GM10266 (cell line): ENCODE data around the gene WDR38.

Experiments
- DNase-seq: peaks from one replicate; pipeline ENCODE4 v3.0.0; 2012; ENCODE audit errors: extremely low spot score
- TF ChIP-seq, protein P1 (sequence below): IDR thresholded peaks from 2 replicates; pipeline ENCODE4 v1.5.1; 2012; ENCODE audit warnings: mild to moderate bottlenecking, low read depth; ENCODE audit not compliant: control insufficient read depth, insufficient read depth; ENCODE audit errors: missing control alignments

The WDR38 gene

DNA sequence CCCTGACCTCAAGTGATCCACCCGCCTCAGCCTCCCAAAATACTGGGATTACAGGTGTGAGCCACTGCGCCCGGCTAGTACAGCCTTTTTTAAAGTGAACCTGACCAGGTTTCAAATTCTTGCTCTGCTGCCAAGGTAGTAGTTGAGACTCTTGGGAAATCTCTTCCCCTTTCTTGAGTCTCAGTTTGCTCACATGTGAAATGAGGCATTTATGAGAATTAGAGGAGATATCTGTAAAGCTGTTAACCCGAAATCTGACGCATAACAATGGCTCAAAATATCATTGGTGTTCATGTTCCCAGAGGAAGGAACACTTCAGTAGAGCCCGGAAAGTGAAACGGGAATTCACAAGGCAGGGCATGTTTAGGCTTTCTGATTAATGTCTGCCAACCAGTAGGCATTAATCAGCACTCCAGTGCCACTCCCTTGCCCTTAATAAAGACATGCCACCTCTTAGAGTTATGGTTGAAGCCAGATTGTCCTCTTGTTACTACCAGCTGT, 10.2 kb downstream of the WDR38 start:
- DNase-seq: no peak
- TF ChIP-seq, protein P1, sequence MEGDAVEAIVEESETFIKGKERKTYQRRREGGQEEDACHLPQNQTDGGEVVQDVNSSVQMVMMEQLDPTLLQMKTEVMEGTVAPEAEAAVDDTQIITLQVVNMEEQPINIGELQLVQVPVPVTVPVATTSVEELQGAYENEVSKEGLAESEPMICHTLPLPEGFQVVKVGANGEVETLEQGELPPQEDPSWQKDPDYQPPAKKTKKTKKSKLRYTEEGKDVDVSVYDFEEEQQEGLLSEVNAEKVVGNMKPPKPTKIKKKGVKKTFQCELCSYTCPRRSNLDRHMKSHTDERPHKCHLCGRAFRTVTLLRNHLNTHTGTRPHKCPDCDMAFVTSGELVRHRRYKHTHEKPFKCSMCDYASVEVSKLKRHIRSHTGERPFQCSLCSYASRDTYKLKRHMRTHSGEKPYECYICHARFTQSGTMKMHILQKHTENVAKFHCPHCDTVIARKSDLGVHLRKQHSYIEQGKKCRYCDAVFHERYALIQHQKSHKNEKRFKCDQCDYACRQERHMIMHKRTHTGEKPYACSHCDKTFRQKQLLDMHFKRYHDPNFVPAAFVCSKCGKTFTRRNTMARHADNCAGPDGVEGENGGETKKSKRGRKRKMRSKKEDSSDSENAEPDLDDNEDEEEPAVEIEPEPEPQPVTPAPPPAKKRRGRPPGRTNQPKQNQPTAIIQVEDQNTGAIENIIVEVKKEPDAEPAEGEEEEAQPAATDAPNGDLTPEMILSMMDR: no peak

DNA sequence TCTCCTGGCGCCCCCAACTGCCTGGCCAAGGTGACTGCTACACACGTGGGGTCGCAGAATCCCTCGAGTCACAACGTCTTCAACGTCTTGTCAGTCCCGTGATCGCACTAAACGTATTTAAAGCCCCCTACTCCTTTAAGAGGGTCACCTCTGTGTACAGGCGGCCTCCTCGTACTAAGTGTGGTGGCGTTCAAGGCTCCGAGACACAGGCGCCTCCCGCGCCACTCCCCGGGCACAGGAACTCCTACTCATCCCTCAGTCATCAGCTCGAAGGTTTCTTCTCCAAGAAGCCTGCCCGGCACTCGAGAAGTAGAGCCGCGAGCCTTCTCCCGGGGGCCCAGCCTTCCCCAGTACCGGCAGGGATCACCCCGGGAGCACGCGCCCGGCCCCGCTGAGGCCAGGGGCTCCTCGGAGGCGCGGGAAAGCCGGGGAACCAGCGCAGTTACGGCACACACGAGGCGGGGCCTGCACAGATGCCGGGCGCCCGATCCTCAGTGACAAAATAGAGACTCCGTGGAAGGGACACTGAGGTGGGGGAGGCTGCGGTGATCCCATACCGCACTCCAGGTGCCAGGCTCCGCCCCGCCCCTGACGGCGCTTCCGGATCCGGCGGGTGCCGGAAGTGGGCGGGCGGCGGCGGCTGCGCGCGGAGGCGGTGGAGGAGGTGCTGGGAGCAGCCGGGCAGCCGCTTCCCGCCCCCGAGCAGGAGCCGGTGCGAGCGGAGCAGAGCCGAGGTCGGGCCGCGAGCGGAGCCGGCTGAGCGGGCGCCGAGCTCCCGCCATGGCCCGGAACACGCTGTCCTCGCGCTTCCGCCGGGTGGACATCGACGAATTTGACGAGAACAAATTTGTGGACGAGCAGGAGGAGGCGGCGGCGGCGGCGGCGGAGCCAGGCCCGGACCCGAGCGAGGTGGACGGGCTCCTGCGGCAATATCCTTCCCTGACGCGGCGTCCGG, 15.5 kb downstream of the WDR38 start:
- TF ChIP-seq, protein P1: peak; percentile 62
- DNase-seq: peak; percentile 95

GRCh38 chr9:124869466-124869985, 16.3 kb downstream of the WDR38 start:
- no peak for DNase-seq
- TF ChIP-seq, protein P1: no peak

DNA sequence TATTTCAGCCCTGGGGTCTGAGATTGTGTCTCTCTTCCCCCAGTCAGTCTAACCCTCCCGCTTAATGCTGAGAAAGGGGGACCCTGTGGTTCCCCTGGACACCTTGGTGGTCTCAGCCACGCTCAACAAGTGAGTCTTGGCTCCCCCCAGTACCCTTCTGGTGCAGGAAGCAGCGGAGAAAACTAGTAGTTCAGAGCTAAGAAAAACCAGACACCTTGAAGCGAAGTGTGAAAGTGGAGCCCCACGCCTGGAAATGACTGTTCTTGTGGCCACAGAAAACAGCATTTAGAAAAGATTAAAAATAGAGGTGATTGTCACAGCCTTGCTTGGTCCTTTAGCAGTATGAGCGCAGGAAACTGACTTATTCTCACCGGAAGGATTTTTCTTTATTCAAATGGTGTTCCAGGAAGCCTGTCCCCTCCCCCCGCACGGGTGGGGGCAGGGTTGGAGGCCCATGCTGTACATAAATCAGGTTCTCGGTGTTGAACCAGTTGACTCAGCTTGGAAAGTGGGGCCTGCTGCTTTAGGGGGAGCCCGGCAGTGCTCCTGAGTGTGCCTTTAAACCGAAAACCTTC, 16.8 kb downstream of the WDR38 start:
- peak; percentile 76 for DNase-seq
- TF ChIP-seq, protein P1: no peak

DNA sequence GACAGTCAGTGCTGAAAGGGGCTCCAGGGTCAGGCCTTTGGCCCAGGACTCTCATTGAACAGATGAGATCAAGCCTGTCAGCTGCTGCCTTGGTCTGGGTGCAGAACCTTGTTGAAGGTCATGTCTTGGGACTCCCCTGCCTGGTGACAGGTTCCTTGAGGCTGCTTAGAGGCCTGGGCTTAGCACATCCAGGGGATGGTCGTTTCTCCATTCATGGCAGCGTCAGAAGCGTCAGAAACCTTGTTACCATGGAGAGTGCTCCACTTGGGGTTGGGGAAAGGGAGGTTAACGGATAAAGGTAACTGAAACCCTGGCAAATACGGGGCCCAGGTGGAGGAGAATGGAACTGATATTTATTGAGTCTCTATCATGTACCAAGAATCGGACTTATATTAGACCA, 17.5 kb downstream of the WDR38 start:
- TF ChIP-seq, protein P1: no peak
- no peak for DNase-seq

- DNase-seq: no peak
- TF ChIP-seq, protein P1: no peak
Measured at GRCh38 chr9:124871156-124871561, 17.9 kb downstream of the WDR38 start.
